GM19035 (cell line): ENCODE results near the gene ERP27.

Source experiments
- ATAC-seq: cut with Tn5 transposase; IDR thresholded peaks from one replicate; pipeline ENCODE4 v1.9.1; 2021; ENCODE audit not compliant: unreplicated experiment

ERP27 gene

GRCh38 chr12:14871886-14872285 lies 66.5 kb downstream of the ERP27 start:
- ATAC-seq: no peak

- ATAC-seq: no peak
Observed at GRCh38 chr12:14871247-14871646, 67.1 kb downstream of the ERP27 start.

GRCh38 chr12:14868916-14869506 lies 69.3 kb downstream of the ERP27 start:
- no peak for ATAC-seq
